ENCODE data around the gene DSCAML1. TPM values are rescaled to one million over a fixed set of nuclear protein-coding genes. Genes with fewer than 3 reads are reported as not detected.

DSCAML1 gene
- total RNA-seq, 1 experiment from 2014 or later, result not detected

- Histone ChIP-seq H3K9me2 (ENCODE audit: insufficient read depth) (no peaks in the 10 kb centered on the region), H3K36me3 (ENCODE audit: control insufficient read depth in 1 of 2, insufficient read depth in 2 of 2, low read length in 2 of 2) (no peaks in the 10 kb centered on the region), H3K79me2 (ENCODE audit: insufficient read depth, low read length) (no peaks in the 10 kb centered on the region), H3K4me3 (replicated peaks in 1 of 2; ENCODE audit: low read depth in 1 of 2, low read length in 2 of 2) (no peak overlapping the region), H4K20me1 (ENCODE audit: insufficient read depth) (no peaks in the 10 kb centered on the region), H3K9me3 (ENCODE audit: control insufficient read depth in 1 of 2, insufficient read depth in 1 of 2, low read depth in 1 of 2, low read length in 2 of 2) (no peaks in the 10 kb centered on the region), H3K27ac (ENCODE audit: low read depth, low read length) (no peak overlapping the region), H3K9ac (ENCODE audit: low read length) (no peak overlapping the region), H2AFZ (ENCODE audit: low read depth, low read length, poor library complexity, severe bottlenecking) (no peak overlapping the region), H3K4me2 (ENCODE audit: low read length) (no peak overlapping the region), H3K27me3 (ENCODE audit: insufficient read depth, low read length) (peaks cover 16% of the 10 kb centered on the region), H3K4me1 (ENCODE audit: control insufficient read depth in 1 of 2, insufficient read depth in 2 of 2, low read length in 2 of 2) (no peaks in the 10 kb centered on the region)
- ATAC-seq (no peak), DNase-seq (ENCODE audit: low read depth, low spot score) (no peak)
- RAD21 ChIA-PET (ENCODE audit: low non-redundant PET in 1 of 2, low total read pairs in 2 of 2, uncharacterized antibody in 2 of 2, unreplicated experiment in 2 of 2), result no interaction called here
- intact Hi-C loops (cut with micrococcal nuclease), result no loop called here
- CTCF ChIA-PET, result no interaction called here
- BruUV-seq (replicated peaks), result no TSS peak
- no peak for TF ChIP-seq YY1 (IDR thresholded peaks at IDR 0.05; ENCODE audit: extremely low read depth, insufficient replicate concordance, low read depth, low read length)
- TF ChIP-seq SRF (IDR thresholded peaks at IDR 0.05; ENCODE audit: low read depth), result no peak
- TF ChIP-seq JUND (IDR thresholded peaks at IDR 0.05), result no peak
- TF ChIP-seq ELF1 (IDR thresholded peaks at IDR 0.05; ENCODE audit: borderline replicate concordance, low read depth), result no peak
- no peak for TF ChIP-seq ATF3 (IDR thresholded peaks at IDR 0.05)
- POLR2A ChIA-PET, result no interaction called here
Observed at GRCh38 chr11:117715801-117716200, 81.2 kb downstream of the DSCAML1 start.

- ChIA-PET POLR2A (no interaction called here), RAD21 (ENCODE audit: low non-redundant PET in 1 of 2, low total read pairs in 2 of 2, uncharacterized antibody in 2 of 2, unreplicated experiment in 2 of 2) (no interaction called here), CTCF (no interaction called here)
- H4K20me1 ChIP-seq (ENCODE audit: insufficient read depth), result no peaks in the 10 kb centered on the region
- H2AFZ ChIP-seq (ENCODE audit: low read depth, low read length, poor library complexity, severe bottlenecking), result no peak overlapping the region
- no peak overlapping the region for H3K27ac ChIP-seq (ENCODE audit: low read depth, low read length)
- no peak overlapping the region for H3K4me3 ChIP-seq (replicated peaks in 1 of 2; ENCODE audit: low read depth in 1 of 2, low read length in 2 of 2)
- peaks cover 38% of the 10 kb centered on the region for H3K27me3 ChIP-seq (ENCODE audit: insufficient read depth, low read length)
- intact Hi-C loops (cut with micrococcal nuclease), result no loop called here
- H3K36me3 ChIP-seq (ENCODE audit: control insufficient read depth in 1 of 2, insufficient read depth in 2 of 2, low read length in 2 of 2), result no peaks in the 10 kb centered on the region
- no peak for TF ChIP-seq EGR1 (IDR thresholded peaks at IDR 0.05; ENCODE audit: low read depth)
- TF ChIP-seq CEBPB (IDR thresholded peaks at IDR 0.05; ENCODE audit: low read depth), result no peak
- TF ChIP-seq POLR2AphosphoS5 (IDR thresholded peaks at IDR 0.05; ENCODE audit: low read depth, low read length), result no peak
- TF ChIP-seq REST (IDR thresholded peaks at IDR 0.05; ENCODE audit: low read depth), result no peak
- TF ChIP-seq TCF7L2 (IDR thresholded peaks at IDR 0.05; ENCODE audit: borderline replicate concordance, extremely low read depth, insufficient read depth, insufficient read length), result no peak
- TF ChIP-seq CBX3 (IDR thresholded peaks at IDR 0.05; ENCODE audit: low read depth), result no peak
- TF ChIP-seq ZBTB33 (IDR thresholded peaks at IDR 0.05; ENCODE audit: extremely low read depth, insufficient replicate concordance, low read length), result no peak
- no peak for TF ChIP-seq ZNF274 (IDR thresholded peaks at IDR 0.05; ENCODE audit: low read depth, low read length)
- no peaks in the 10 kb centered on the region for H3K79me2 ChIP-seq (ENCODE audit: insufficient read depth, low read length)
- no TSS peak for BruUV-seq (replicated peaks)
- ATAC-seq (no peak), DNase-seq (ENCODE audit: low read depth, low spot score) (no peak)
- no peak overlapping the region for H3K9ac ChIP-seq (ENCODE audit: low read length)
- no peaks in the 10 kb centered on the region for H3K4me1 ChIP-seq (ENCODE audit: control insufficient read depth in 1 of 2, insufficient read depth in 2 of 2, low read length in 2 of 2)
- no peaks in the 10 kb centered on the region for H3K9me2 ChIP-seq (ENCODE audit: insufficient read depth)
- H3K9me3 ChIP-seq (ENCODE audit: control insufficient read depth in 1 of 2, insufficient read depth in 1 of 2, low read depth in 1 of 2, low read length in 2 of 2), result no peaks in the 10 kb centered on the region
- H3K4me2 ChIP-seq (ENCODE audit: low read length), result no peak overlapping the region
Observed at GRCh38 chr11:117713538-117713991, 83.5 kb downstream of the DSCAML1 start.

Measured in HCT116 (cell line).